ENCODE measurements around the gene ELOVL3.

DNA sequence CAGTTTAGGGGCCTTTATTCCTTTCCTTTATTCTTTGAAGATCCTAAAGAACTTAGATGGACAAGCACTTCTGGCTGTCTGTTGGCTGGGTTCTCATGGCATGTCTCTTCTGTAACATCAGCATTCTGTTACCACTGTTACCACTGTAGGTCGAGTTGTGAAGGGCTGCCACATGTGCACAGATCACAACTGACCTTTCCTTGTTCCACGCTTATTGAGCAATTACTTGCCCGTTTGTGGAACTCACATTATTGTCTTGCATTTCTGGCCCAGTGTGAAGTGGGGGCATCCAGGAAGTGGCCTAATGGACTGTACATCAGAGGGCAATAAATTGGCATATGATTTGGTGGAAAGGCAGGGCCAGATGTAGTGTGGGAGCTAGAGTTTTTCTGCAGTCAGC lies 42.9 kb downstream of the ELOVL3 start:
- TF ChIP-seq, protein P1, sequence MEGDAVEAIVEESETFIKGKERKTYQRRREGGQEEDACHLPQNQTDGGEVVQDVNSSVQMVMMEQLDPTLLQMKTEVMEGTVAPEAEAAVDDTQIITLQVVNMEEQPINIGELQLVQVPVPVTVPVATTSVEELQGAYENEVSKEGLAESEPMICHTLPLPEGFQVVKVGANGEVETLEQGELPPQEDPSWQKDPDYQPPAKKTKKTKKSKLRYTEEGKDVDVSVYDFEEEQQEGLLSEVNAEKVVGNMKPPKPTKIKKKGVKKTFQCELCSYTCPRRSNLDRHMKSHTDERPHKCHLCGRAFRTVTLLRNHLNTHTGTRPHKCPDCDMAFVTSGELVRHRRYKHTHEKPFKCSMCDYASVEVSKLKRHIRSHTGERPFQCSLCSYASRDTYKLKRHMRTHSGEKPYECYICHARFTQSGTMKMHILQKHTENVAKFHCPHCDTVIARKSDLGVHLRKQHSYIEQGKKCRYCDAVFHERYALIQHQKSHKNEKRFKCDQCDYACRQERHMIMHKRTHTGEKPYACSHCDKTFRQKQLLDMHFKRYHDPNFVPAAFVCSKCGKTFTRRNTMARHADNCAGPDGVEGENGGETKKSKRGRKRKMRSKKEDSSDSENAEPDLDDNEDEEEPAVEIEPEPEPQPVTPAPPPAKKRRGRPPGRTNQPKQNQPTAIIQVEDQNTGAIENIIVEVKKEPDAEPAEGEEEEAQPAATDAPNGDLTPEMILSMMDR (IDR thresholded peaks at IDR 0.05; ENCODE audit: low read length): no peak
- no peak for TF ChIP-seq EZH2 (IDR thresholded peaks at IDR 0.05; ENCODE audit: borderline replicate concordance, low read length)
